Smooth muscle cell (in vitro differentiated cells): ENCODE data around the gene APBA3. TPM values are rescaled to one million over a fixed set of nuclear protein-coding genes. Genes with fewer than 3 reads are reported as not detected.

ENCODE experiments used
- DNase-seq: peaks from one replicate; lab custom pipeline; 2025; ENCODE audit not compliant: unreplicated experiment; lab: John Stamatoyannopoulos, UW
- H2AFZ ChIP-seq: fragments of 200-600 bp; sonication (generic); 2 replicates; pipeline ENCODE4 v1.6.0; 2016; ENCODE audit warnings: antibody characterized with exemption, low read depth, mild to moderate bottlenecking
- H3F3A ChIP-seq: fragments of 200-600 bp; sonication (generic); 2 replicates; pipeline ENCODE4 v1.6.0; 2017; ENCODE audit warnings: antibody characterized with exemption, low read depth
- H3K27ac ChIP-seq: fragments of 200-600 bp; sonication (generic); 2 replicates; pipeline ENCODE4 v1.5.1; 2016; ENCODE audit warnings: low read depth, mild to moderate bottlenecking
- H3K27me3 ChIP-seq: fragments of 200-600 bp; sonication (generic); 2 replicates; pipeline ENCODE4 v1.6.1; 2016; ENCODE audit warnings: low read depth, mild to moderate bottlenecking
- H3K36me3 ChIP-seq: fragments of 200-600 bp; sonication (generic); 2 replicates; pipeline ENCODE4 v1.5.1; 2016; ENCODE audit warnings: low read depth
- H3K4me1 ChIP-seq: fragments of 200-600 bp; sonication (generic); 2 replicates; pipeline ENCODE4 v1.5.1; 2016; ENCODE audit warnings: low read depth
- H3K4me2 ChIP-seq: fragments of 200-600 bp; sonication (generic); 2 replicates; pipeline ENCODE4 v1.6.0; 2016; ENCODE audit warnings: mild to moderate bottlenecking
- H3K4me3 ChIP-seq: fragments of 200-600 bp; sonication (generic); 2 replicates; pipeline ENCODE4 v1.5.1; 2016; ENCODE audit warnings: mild to moderate bottlenecking
- H3K79me2 ChIP-seq: fragments of 200-600 bp; sonication (generic); 2 replicates; pipeline ENCODE4 v1.6.0; 2016; ENCODE audit warnings: low read depth, mild to moderate bottlenecking
- H3K9ac ChIP-seq: fragments of 200-600 bp; sonication (generic); 2 replicates; pipeline ENCODE4 v1.6.0; 2016; ENCODE audit warnings: low read depth
- H3K9me3 ChIP-seq: fragments of 200-600 bp; sonication (generic); replicated peaks from 2 replicates; pipeline ENCODE4 v1.5.1; 2016; ENCODE audit warnings: low read depth
- H4K20me1 ChIP-seq: fragments of 200-600 bp; sonication (generic); 2 replicates; pipeline ENCODE4 v1.6.0; 2016; ENCODE audit warnings: low read depth
- CTCF ChIP-seq: fragments of 200-600 bp; sonication (generic); IDR thresholded peaks from 2 replicates; pipeline ENCODE4 v1.5.1; 2017; ENCODE audit warnings: borderline replicate concordance, mild to moderate bottlenecking, antibody characterized with exemption; ENCODE audit not compliant: insufficient read depth, poor library complexity, severe bottlenecking
- WGBS: methylation state at CpG from one replicate; pipeline ENCODE4 v1.1.7; 2016; ENCODE audit warnings: low lambda C conversion rate; 5-methylcytosine and 5-hydroxymethylcytosine counted together
- polyA plus RNA-seq: library from polyadenylated mRNA; unstranded; fragments of >200 nt; fragmentation: Nextera tagmentation; extraction: Ambion mirVana; gene quantifications from 2 replicates; pipeline ENCODE4 v1.2.1, GENCODE V29; 2016
- total RNA-seq: library from RNA; depleted of rRNA; stranded (reverse); fragments of >200 nt; gene quantifications from 2 replicates; pipeline ENCODE4 v1.2.3, GENCODE V29; 2014

Gene APBA3
- total and polyA plus RNA-seq, 2 experiments from 2014 or later, result 16.1 to 27.9 TPM

GRCh38 chr19:3712663-3713611 lies 48.6 kb downstream of the APBA3 start:
- TF ChIP-seq CTCF, result no peak
- Histone ChIP-seq H3K27me3 (no peaks in the 10 kb centered on the region), H3F3A (no peaks in the 10 kb centered on the region), H4K20me1 (no peaks in the 10 kb centered on the region), H3K9ac (no peak overlapping the region), H3K4me2 (no peak overlapping the region), H3K79me2 (no peaks in the 10 kb centered on the region), H3K36me3 (no peaks in the 10 kb centered on the region), H3K4me3 (no peak overlapping the region), H2AFZ (no peak overlapping the region), H3K9me3 (no peaks in the 10 kb centered on the region), H3K4me1 (no peaks in the 10 kb centered on the region), H3K27ac (no peak overlapping the region)
- DNase-seq, result no peak
- whole genome bisulfite sequencing, result 75% methylated on average over 22 of the region's 23 CpGs

GRCh38 chr19:3710265-3710812 lies 51.2 kb downstream of the APBA3 start:
- WGBS, result 65% methylated on average over 20 of the region's 20 CpGs
- H2AFZ ChIP-seq, result no peak overlapping the region
- H3K4me2 ChIP-seq, result no peak overlapping the region
- H3K36me3 ChIP-seq, result no peaks in the 10 kb centered on the region
- H3F3A ChIP-seq, result no peaks in the 10 kb centered on the region
- H3K4me3 ChIP-seq, result no peak overlapping the region
- no peaks in the 10 kb centered on the region for H3K9me3 ChIP-seq
- H3K79me2 ChIP-seq, result no peaks in the 10 kb centered on the region
- no peaks in the 10 kb centered on the region for H3K4me1 ChIP-seq
- no peak overlapping the region for H3K27ac ChIP-seq
- DNase-seq, result no peak
- H3K9ac ChIP-seq, result no peak overlapping the region
- H3K27me3 ChIP-seq, result no peaks in the 10 kb centered on the region
- no peak for TF ChIP-seq CTCF
- H4K20me1 ChIP-seq, result no peaks in the 10 kb centered on the region

GRCh38 chr19:3708207-3708931 lies 53.1 kb downstream of the APBA3 start, which contains the start of gene TJP3:
Gene TJP3 (plus strand): TSS chr19:3708384. CDS start chr19:3728433, 20,049 bp downstream.
- H3K27me3 ChIP-seq, result no peaks in the 10 kb centered on the region
- no peak within 1 kb of the TSS for H3K27ac ChIP-seq
- H3K79me2 ChIP-seq, result no peaks in the 10 kb centered on the region
- no peak within 1 kb of the TSS for H3K9ac ChIP-seq
- 60% methylated on average over 24 of the region's 24 CpGs for WGBS
- DNase-seq, result no peak
- H4K20me1 ChIP-seq, result no peaks in the 10 kb centered on the region
- H3K4me1 ChIP-seq, result no peaks in the 10 kb centered on the region
- no peaks in the 10 kb centered on the region for H3K36me3 ChIP-seq
- peak within 1 kb of the TSS; percentile 30 for H3K4me3 ChIP-seq
- H2AFZ ChIP-seq, result no peak within 1 kb of the TSS
- no peak for TF ChIP-seq CTCF
- no peaks in the 10 kb centered on the region for H3F3A ChIP-seq
- H3K9me3 ChIP-seq, result no peaks in the 10 kb centered on the region
- H3K4me2 ChIP-seq, result no peak within 1 kb of the TSS
